Motor neuron (in vitro differentiated cells): ENCODE measurements around the gene HID1. TPM values are rescaled to one million over a fixed set of nuclear protein-coding genes. Genes with fewer than 3 reads are reported as not detected.

ENCODE experiments used
- ATAC-seq, 8 experiments: fragments of 200-7000 bp; cut with Tn5 transposase; replicated peaks in 6 of 8; 2 replicates each; pipeline ENCODE4 v1.8.0; 2021; ENCODE audit warnings: mild to moderate bottlenecking in 8 of 8, moderate library complexity in 8 of 8
- H3K27ac ChIP-seq, 2 donors: fragments of 250-450 bp; sonication (Bioruptor Pico); 2 replicates each; pipeline ENCODE4 v1.9.0; 2021; ENCODE audit warnings: antibody characterized with exemption in 2 of 2, mild to moderate bottlenecking in 2 of 2, moderate library complexity in 1 of 2
- H3K4me1 ChIP-seq, 2 donors: fragments of 250-450 bp; sonication (Bioruptor Pico); replicated peaks in 1 of 2; 2 replicates each; pipeline ENCODE4 v1.6.1; 2021; ENCODE audit warnings: antibody characterized with exemption in 2 of 2, mild to moderate bottlenecking in 2 of 2, moderate library complexity in 1 of 2
- H3K4me3 ChIP-seq, 5 donors: fragments of 250-450 bp; sonication (Bioruptor Pico); 2 replicates each; pipeline ENCODE4 v1.9.0; 2021; ENCODE audit warnings: antibody characterized with exemption in 5 of 5, mild to moderate bottlenecking in 5 of 5, moderate library complexity in 4 of 5
- WGBS, 10 experiments: fragments of 450-650 bp; shearing (Covaris generic); methylation state at CpG; one replicate each; pipeline ENCODE4 v1.0.0; 2022; 5-methylcytosine and 5-hydroxymethylcytosine counted together
- in situ Hi-C, 9 experiments: fragments of 400-800 bp; cut with MboI; loops; one replicate each; pipeline ENCODE4 v1.15.0; 2021; ENCODE audit warnings: low sequenced_read_pairs in 9 of 9, low pct_unique_long_range_greater_than_20kb in 2 of 9; ENCODE audit not compliant: unreplicated experiment in 9 of 9
- total RNA-seq, 8 experiments: library from RNA; unstranded; fragments of 300-600 nt; gene quantifications; 2 replicates each; pipeline versions ENCODE4 v1.2.3 to v1.2.4, GENCODE V29; 2022

HID1 gene
- total RNA-seq, 8 experiments from 2014 or later: 0.36 to 16.8 (median 12.3) TPM

- Histone ChIP-seq H3K4me3 (no peak overlapping the region), H3K27ac (no peak overlapping the region), H3K4me1 (no peaks in the 10 kb centered on the region)
- no peak for ATAC-seq
- in situ Hi-C loops: no loop called here
- whole genome bisulfite sequencing, 10 experiments: 60 to 100% (median 68%) methylated on average over 1 to 11 of the region's 14 CpGs; no CpG with 5 or more reads in 6 of the 10 experiments
These were observed 25.9 kb downstream of the HID1 start for GRCh38 chr17:74946641-74947040.

- Histone ChIP-seq H3K4me1 (no peaks in the 10 kb centered on the region), H3K4me3 (no peak overlapping the region), H3K27ac (no peak overlapping the region)
- in situ Hi-C loops: no loop called here
- 0 to 100% (median 37%) methylated on average over 1 to 6 of the region's 6 CpGs; no CpG with 5 or more reads in 3 of the 10 experiments for WGBS, 10 experiments
- ATAC-seq: no peak
These were observed 27.0 kb downstream of the HID1 start for GRCh38 chr17:74945543-74945942.

- Histone ChIP-seq H3K27ac (no peak overlapping the region), H3K4me3 (no peak overlapping the region), H3K4me1 (no peaks in the 10 kb centered on the region)
- peak in 3 of 8 experiments; percentile 52 to 99 (median 97) for ATAC-seq
- in situ Hi-C loops: no loop called here
- 16 to 82% (median 43%) methylated on average over 3 to 6 of the region's 13 CpGs; no CpG with 5 or more reads in 4 of the 10 experiments for WGBS, 10 experiments
These were observed 28.6 kb downstream of the HID1 start for GRCh38 chr17:74943808-74944522.

GRCh38 chr17:74941128-74941725, 31.3 kb downstream of the HID1 start:
- Histone ChIP-seq H3K4me3 (no peak overlapping the region), H3K4me1 (no peaks in the 10 kb centered on the region), H3K27ac (no peak overlapping the region)
- in situ Hi-C loops: no loop called here
- 0 to 100% (median 42%) methylated on average over 1 to 5 of the region's 21 CpGs; no CpG with 5 or more reads in 4 of the 10 experiments for WGBS, 10 experiments
- no peak for ATAC-seq

GRCh38 chr17:74939534-74939933, 33.0 kb downstream of the HID1 start:
- Histone ChIP-seq H3K4me1 (peaks cover 5 to 7% of the 10 kb centered on the region in 2 donors), H3K4me3 (no peak overlapping the region), H3K27ac (no peak overlapping the region)
- ATAC-seq: no peak
- in situ Hi-C loops: no loop called here
- WGBS, 10 experiments: 11 to 64% (median 41%) methylated on average over 2 to 7 of the region's 8 CpGs; no CpG with 5 or more reads in 4 of the 10 experiments

- in situ Hi-C loops: no loop called here
- WGBS, 10 experiments: 8 to 90% (median 20%) methylated on average over 2 to 6 of the region's 8 CpGs; no CpG with 5 or more reads in 2 of the 10 experiments
- ATAC-seq: no peak
- Histone ChIP-seq H3K4me1 (peaks cover 5 to 7% of the 10 kb centered on the region in 2 donors), H3K4me3 (no peak overlapping the region), H3K27ac (no peak overlapping the region)
These were observed 34.2 kb downstream of the HID1 start for GRCh38 chr17:74938194-74938950.

- Histone ChIP-seq H3K4me1 (peaks cover 5 to 7% of the 10 kb centered on the region in 2 donors), H3K27ac (no peak overlapping the region), H3K4me3 (no peak overlapping the region)
- no peak for ATAC-seq
- 0 to 83% (median 47%) methylated on average over 1 to 5 of the region's 11 CpGs; no CpG with 5 or more reads in 2 of the 10 experiments for WGBS, 10 experiments
- in situ Hi-C loops: no loop called here
These were observed 35.2 kb downstream of the HID1 start for GRCh38 chr17:74937064-74938051.

- WGBS, 10 experiments: 0 to 29% (median 20%) methylated on average over 1 to 3 of the region's 12 CpGs; no CpG with 5 or more reads in 5 of the 10 experiments
- peaks cover 5 to 7% of the 10 kb centered on the region in 2 donors for H3K4me1 ChIP-seq
- H3K4me3 ChIP-seq: no peak overlapping the region
- no peak overlapping the region for H3K27ac ChIP-seq
- in situ Hi-C loops: no loop called here
- no peak for ATAC-seq
These were observed 36.1 kb downstream of the HID1 start for GRCh38 chr17:74936470-74936799.

- no peak within 1 kb of the TSS for H3K27ac ChIP-seq
- in situ Hi-C loops: no loop called here
- WGBS, 10 experiments: 0 to 10% (median 0%) methylated on average over 2 to 22 of the region's 78 CpGs; no CpG with 5 or more reads in 5 of the 10 experiments
These were observed 36.7 kb downstream of the HID1 start, which contains the start of gene OTOP3 for GRCh38 chr17:74935585-74936469. TSS of gene OTOP3 (plus strand) at chr17:74935898. CDS start at chr17:74935922, 24 bp downstream.

GRCh38 chr17:74935048-74935447, 37.5 kb downstream of the HID1 start:
- ATAC-seq: no peak
- Histone ChIP-seq H3K4me1 (peaks cover 5 to 7% of the 10 kb centered on the region in 2 donors), H3K27ac (no peak overlapping the region), H3K4me3 (no peak overlapping the region)
- WGBS, 10 experiments: 20 to 60% methylated on average over 1 of the region's 3 CpGs; no CpG with 5 or more reads in 8 of the 10 experiments
- in situ Hi-C loops: no loop called here

More at GRCh38 chr17:74935585-74936469, 36.7 kb downstream of the HID1 start, which contains the start of gene OTOP3:
- Histone ChIP-seq H3K4me3 (no peak within 1 kb of the TSS), H3K4me1 (peaks cover 5 to 7% of the 10 kb centered on the region in 2 donors)
- peak in 7 of 8 experiments; percentile 47 to 80 (median 75) for ATAC-seq

GRCh38 chr17:74930535-74931036, 42.0 kb downstream of the HID1 start:
- 73 to 100% (median 93%) methylated on average over 3 to 5 of the region's 24 CpGs; no CpG with 5 or more reads in 5 of the 10 experiments for WGBS, 10 experiments
- ATAC-seq: no peak

More at GRCh38 chr17:74930535-74931036, 42.0 kb downstream of the HID1 start:
- no peak overlapping the region for H3K27ac ChIP-seq
- peaks cover 4 to 5% of the 10 kb centered on the region in 2 donors for H3K4me1 ChIP-seq
- no peak overlapping the region for H3K4me3 ChIP-seq
- in situ Hi-C loops: no loop called here
